Cardiac fibroblast (primary cell): ENCODE measurements around the gene CDC73.
A peak's percentile ranks its signal among the peaks of the same experiment; 100 is the strongest.

Experiments
- DNase-seq, 2 donors: peaks; one replicate each; pipeline versions ENCODE4 v3.0.0 to v3.0.0-alpha.2; 2010; ENCODE audit warnings: low read depth in 2 of 2
- H3K4me3 ChIP-seq, 2 donors: replicated peaks in 1 of 2; 1 replicate in 1 of 2; 2 replicates in 1 of 2; pipeline ENCODE4 v1.5.1; 2011; ENCODE audit warnings: low read depth in 2 of 2, low read length in 2 of 2, mild to moderate bottlenecking in 2 of 2, moderate library complexity in 1 of 2
- TF ChIP-seq, protein P1 (sequence below): IDR thresholded peaks from one replicate; pipeline ENCODE4 v1.5.1; 2011; ENCODE audit warnings: low read depth, mild to moderate bottlenecking, low read length, inconsistent platforms

CDC73 gene

DNA sequence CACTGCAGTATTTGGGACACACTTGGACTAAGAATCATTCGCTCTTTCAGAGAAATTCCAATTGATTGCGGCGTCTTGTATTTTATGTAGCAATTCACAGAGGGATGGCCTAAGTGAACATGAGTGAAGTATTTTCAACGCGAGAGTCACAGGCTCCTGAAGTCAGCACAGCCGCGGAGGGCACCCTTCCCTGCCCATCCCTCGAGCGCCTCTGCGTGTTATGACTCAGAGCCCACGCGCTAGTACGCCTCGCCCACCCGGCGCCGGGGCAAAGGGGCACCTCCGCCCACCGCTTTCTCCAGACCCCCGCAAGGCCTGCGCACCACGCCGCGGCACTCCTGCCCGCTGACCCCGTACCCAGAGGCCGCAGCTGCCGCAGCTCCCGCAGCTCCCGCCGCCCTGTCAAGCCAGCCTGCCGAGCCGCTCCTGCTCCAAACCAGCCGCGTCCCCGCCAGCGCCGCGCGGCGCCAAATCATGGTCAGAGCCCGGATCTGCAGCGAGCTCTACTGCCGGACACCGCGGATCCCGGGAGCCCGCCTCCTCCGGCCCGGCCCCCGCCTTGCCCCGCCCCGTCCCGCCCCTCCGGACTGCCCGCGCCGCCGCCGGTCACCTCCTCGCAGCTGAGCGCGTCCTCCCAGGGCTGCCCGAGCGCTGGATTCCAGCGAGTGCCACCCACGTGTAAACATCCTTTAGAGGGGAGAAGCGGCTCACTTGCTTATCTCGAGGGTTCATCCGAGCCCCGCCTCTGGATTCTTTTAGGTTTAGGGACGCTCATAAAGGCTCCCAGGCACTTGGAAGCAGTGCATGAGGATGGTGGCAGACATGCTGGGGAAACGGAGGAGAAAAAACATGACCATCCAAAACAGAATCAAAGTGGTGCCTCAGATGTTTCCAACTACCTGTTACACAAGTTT lies 16.7 kb upstream of the CDC73 start, which contains the start of gene GLRX2:
GLRX2 (minus strand) TSS at position 508 of the 914 bp plus-strand sequence; CDS start at position 476, 32 bp downstream.
- peak; percentile 87 to 90 for DNase-seq
- TF ChIP-seq, protein P1, sequence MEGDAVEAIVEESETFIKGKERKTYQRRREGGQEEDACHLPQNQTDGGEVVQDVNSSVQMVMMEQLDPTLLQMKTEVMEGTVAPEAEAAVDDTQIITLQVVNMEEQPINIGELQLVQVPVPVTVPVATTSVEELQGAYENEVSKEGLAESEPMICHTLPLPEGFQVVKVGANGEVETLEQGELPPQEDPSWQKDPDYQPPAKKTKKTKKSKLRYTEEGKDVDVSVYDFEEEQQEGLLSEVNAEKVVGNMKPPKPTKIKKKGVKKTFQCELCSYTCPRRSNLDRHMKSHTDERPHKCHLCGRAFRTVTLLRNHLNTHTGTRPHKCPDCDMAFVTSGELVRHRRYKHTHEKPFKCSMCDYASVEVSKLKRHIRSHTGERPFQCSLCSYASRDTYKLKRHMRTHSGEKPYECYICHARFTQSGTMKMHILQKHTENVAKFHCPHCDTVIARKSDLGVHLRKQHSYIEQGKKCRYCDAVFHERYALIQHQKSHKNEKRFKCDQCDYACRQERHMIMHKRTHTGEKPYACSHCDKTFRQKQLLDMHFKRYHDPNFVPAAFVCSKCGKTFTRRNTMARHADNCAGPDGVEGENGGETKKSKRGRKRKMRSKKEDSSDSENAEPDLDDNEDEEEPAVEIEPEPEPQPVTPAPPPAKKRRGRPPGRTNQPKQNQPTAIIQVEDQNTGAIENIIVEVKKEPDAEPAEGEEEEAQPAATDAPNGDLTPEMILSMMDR, result no peak
- peak within 1 kb of the TSS; percentile 74 to 82 for H3K4me3 ChIP-seq

DNA sequence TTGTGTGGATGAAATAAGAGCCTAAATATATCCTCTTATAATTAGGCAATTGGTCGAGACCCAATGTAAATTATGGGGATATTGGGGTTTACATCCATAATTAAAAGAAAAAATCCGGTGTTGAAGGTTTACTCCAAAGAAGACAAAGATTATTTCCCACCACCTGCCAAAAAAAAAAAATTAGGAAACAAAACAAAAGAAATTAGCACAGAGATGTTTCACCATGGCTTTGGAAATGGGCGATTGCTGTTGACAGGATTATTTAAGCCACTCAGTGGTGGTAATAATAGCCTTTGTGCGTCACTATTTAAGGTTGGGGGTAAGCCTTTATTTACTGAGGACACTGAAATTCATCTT lies 16.0 kb upstream of the CDC73 start:
- DNase-seq, result no peak
- peak overlapping the region; percentile 50 to 82 for H3K4me3 ChIP-seq
- TF ChIP-seq, protein P1, result no peak

DNA sequence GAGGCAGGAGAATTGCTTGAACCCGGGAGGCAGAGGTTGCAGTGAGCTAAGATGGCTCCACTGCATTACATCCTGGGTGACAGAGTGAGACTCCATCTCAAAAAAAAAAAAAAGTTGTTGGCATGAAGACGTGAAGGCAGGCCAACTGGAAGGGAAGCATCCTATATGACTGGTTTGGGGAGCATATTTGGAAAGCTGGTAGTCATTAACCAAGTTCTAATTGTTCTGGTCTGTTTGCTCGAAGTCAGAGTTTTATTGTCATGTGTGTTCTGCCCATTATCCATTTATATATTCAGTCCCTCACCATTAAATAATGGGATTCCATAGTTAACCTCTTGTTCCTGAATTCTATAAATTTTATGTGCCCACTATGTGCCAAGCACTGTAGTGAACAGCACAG lies 13.4 kb upstream of the CDC73 start:
- no peak for DNase-seq
- TF ChIP-seq, protein P1, result no peak
- H3K4me3 ChIP-seq, result no peak overlapping the region

DNA sequence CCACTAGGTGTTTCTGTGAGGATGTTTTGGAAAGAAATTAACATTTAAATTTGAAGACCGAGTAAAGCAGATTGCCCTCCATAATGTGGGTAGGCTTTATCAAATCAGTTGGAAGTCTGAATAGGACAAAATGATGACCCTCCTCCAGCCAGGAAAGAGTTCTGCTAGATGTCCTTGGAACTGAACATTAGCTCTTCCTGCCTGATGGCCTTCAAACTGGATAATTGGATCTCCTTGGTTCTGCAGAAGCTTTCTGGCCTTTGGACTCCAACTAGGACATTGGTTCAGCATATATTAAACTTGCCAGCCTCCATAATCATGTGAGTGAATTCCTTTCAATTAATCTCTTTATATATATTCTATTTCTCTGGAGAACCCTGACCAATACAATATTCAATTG lies 12.2 kb upstream of the CDC73 start:
- DNase-seq, result no peak
- TF ChIP-seq, protein P1, result no peak

DNA sequence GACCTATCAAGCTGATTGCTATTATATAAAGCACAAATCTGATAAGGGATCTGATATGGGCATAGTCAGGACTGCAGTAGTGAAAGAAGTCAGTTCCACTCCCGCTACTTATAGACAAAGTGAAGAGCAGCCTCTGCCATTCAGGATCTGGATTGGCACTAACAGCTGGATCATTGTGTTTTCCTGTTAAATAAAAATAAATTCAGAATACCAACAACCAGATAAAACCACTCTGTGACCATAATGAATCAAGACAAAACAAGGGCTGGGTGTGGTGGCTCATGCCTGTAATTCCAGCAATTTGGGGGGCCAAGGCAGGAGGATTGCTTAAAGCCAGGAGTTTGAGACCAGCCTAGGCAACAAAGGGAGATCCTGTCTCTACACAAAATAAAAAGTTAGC lies 11.6 kb upstream of the CDC73 start:
- no peak overlapping the region for H3K4me3 ChIP-seq
- DNase-seq, result no peak
- TF ChIP-seq, protein P1, result no peak

More for the DNA sequence above, 12.2 kb upstream of the CDC73 start:
- no peak overlapping the region for H3K4me3 ChIP-seq

DNA sequence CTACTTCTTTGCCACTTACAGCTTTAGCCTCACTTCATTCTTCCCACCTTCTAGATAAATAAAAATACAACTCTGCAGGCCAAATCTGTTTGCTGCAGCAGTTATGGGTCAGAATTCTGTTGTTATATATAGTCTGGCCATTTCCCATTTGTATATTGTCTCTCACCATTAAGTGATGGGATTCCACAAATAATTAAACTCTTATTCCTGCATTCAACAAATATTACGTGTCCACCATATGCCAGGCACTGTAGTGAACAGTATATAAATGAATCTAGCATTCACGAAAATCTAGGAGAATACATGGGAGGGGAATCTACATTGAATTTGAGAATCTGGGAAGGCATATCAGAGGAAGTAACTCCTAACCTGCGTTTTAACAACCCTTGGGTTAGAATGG lies 11.0 kb upstream of the CDC73 start:
- H3K4me3 ChIP-seq, result no peak overlapping the region

More for the DNA sequence above, 11.0 kb upstream of the CDC73 start:
- TF ChIP-seq, protein P1, result no peak
- no peak for DNase-seq
